GM11168 (cell line): Measurements from ENCODE around the gene RSU1.

Experiments
- in situ Hi-C: fragments of 300-500 bp; cut with MboI; formaldehyde crosslinking; loops from one replicate; pipeline ENCODE4 v1.12.0; 2022; ENCODE audit warnings: low sequenced_read_pairs; ENCODE audit not compliant: unreplicated experiment

The RSU1 gene

GRCh38 chr10:16792675-16793074, 24.5 kb downstream of the RSU1 start:
- in situ Hi-C loops = loop anchor here (25.0 kb wide), 1 partner anchor 680 kb away; no protein-coding TSS in a partner anchor

GRCh38 chr10:16789765-16790164, 27.5 kb downstream of the RSU1 start:
- in situ Hi-C loops = loop anchor here (25.0 kb wide), 1 partner anchor 677 kb away; no protein-coding TSS in a partner anchor

- in situ Hi-C loops = loop anchor here (25.0 kb wide), 1 partner anchor 677 kb away; no protein-coding TSS in a partner anchor
Observed at GRCh38 chr10:16789261-16789660, 28.0 kb downstream of the RSU1 start.

GRCh38 chr10:16788778-16789177, 28.4 kb downstream of the RSU1 start:
- in situ Hi-C loops = loop anchor here (25.0 kb wide), 1 partner anchor 676 kb away; no protein-coding TSS in a partner anchor

- in situ Hi-C loops = loop anchor here (25.0 kb wide), 1 partner anchor 676 kb away; no protein-coding TSS in a partner anchor
Observed at GRCh38 chr10:16788125-16788524, 29.1 kb downstream of the RSU1 start.

- in situ Hi-C loops = loop anchor here (25.0 kb wide), 1 partner anchor 675 kb away; no protein-coding TSS in a partner anchor
Observed at GRCh38 chr10:16787361-16787791, 29.8 kb downstream of the RSU1 start.

- in situ Hi-C loops = loop anchor here (25.0 kb wide), 1 partner anchor 668 kb away; no protein-coding TSS in a partner anchor
Observed at GRCh38 chr10:16780338-16780880, 36.8 kb downstream of the RSU1 start.

- in situ Hi-C loops = loop anchor here (25.0 kb wide), 1 partner anchor 667 kb away; no protein-coding TSS in a partner anchor
Observed at GRCh38 chr10:16779384-16779915, 37.8 kb downstream of the RSU1 start.

- in situ Hi-C loops = loop anchor here (25.0 kb wide), 1 partner anchor 665 kb away; no protein-coding TSS in a partner anchor
Observed at GRCh38 chr10:16777473-16778370, 39.5 kb downstream of the RSU1 start.

GRCh38 chr10:16776896-16777295, 40.3 kb downstream of the RSU1 start:
- in situ Hi-C loops = loop anchor here (25.0 kb wide), 1 partner anchor 665 kb away; no protein-coding TSS in a partner anchor

GRCh38 chr10:16773334-16773733, 43.9 kb downstream of the RSU1 start:
- in situ Hi-C loops = no loop called here

GRCh38 chr10:16770670-16771069, 46.6 kb downstream of the RSU1 start:
- in situ Hi-C loops = no loop called here

GRCh38 chr10:16770141-16770540, 47.1 kb downstream of the RSU1 start:
- in situ Hi-C loops = no loop called here

GRCh38 chr10:16769331-16769730, 47.9 kb downstream of the RSU1 start:
- in situ Hi-C loops = no loop called here

- in situ Hi-C loops = no loop called here
Observed at GRCh38 chr10:16768702-16769101, 48.5 kb downstream of the RSU1 start.

GRCh38 chr10:16765509-16766375, 51.5 kb downstream of the RSU1 start:
- in situ Hi-C loops = no loop called here

GRCh38 chr10:16761300-16761699, 55.9 kb downstream of the RSU1 start:
- in situ Hi-C loops = no loop called here

- in situ Hi-C loops = no loop called here
Observed at GRCh38 chr10:16756561-16757221, 60.5 kb downstream of the RSU1 start.

GRCh38 chr10:16754765-16755164, 62.5 kb downstream of the RSU1 start:
- in situ Hi-C loops = no loop called here
